Hematopoietic multipotent progenitor cell treated with erythropoietin and hydrocortisone succinate and interleukin-3 and kit ligand, for 6 days (in vitro differentiated cells): ENCODE results near the gene IVD.

ENCODE experiments used
- DNase-seq: peaks from one replicate; pipeline ENCODE4 v3.0.0-alpha.2; 2015

Gene IVD

GRCh38 chr15:40379374-40379773 is 26.2 kb upstream of the IVD start:
- peak; percentile 36 for DNase-seq

- DNase-seq: no peak
Observed at GRCh38 chr15:40379853-40380252, 25.7 kb upstream of the IVD start.

- DNase-seq: no peak
Observed at GRCh38 chr15:40380636-40381035, 25.0 kb upstream of the IVD start.

- DNase-seq: no peak
Observed at GRCh38 chr15:40381818-40382529, 23.6 kb upstream of the IVD start.

- peak; percentile 99 for DNase-seq
Observed at GRCh38 chr15:40382580-40383456, 22.8 kb upstream of the IVD start, which contains the start of gene KNSTRN. KNSTRN (plus strand) TSS chr15:40382721; CDS start chr15:40382836, 115 bp downstream.

- no peak for DNase-seq
Observed at GRCh38 chr15:40386480-40386879, 19.1 kb upstream of the IVD start.

GRCh38 chr15:40388941-40389823 is 16.4 kb upstream of the IVD start:
- DNase-seq: peak; percentile 57

GRCh38 chr15:40389824-40390595 is 15.6 kb upstream of the IVD start:
- DNase-seq: no peak

- no peak for DNase-seq
Observed at GRCh38 chr15:40392986-40393948, 12.3 kb upstream of the IVD start.

- DNase-seq: no peak
Observed at GRCh38 chr15:40397688-40398412, 7.7 kb upstream of the IVD start.

- peak; percentile 70 for DNase-seq
Observed at GRCh38 chr15:40398413-40398873, 7.2 kb upstream of the IVD start.

- DNase-seq: no peak
Observed at GRCh38 chr15:40399370-40399769, 6.2 kb upstream of the IVD start.

GRCh38 chr15:40407330-40407990 is 1.9 kb downstream of the IVD start:
- DNase-seq: no peak

GRCh38 chr15:40409366-40409765 is 3.8 kb downstream of the IVD start:
- no peak for DNase-seq

GRCh38 chr15:40410476-40410875 is 4.9 kb downstream of the IVD start:
- DNase-seq: no peak

GRCh38 chr15:40412095-40412759 is 6.6 kb downstream of the IVD start:
- no peak for DNase-seq

GRCh38 chr15:40413036-40413435 is 7.4 kb downstream of the IVD start:
- DNase-seq: no peak

GRCh38 chr15:40414816-40415215 is 9.2 kb downstream of the IVD start:
- no peak for DNase-seq

- DNase-seq: no peak
Observed at GRCh38 chr15:40415226-40415625, 9.6 kb downstream of the IVD start.
